PC-3 (cell line): ENCODE measurements around the gene ABLIM2. TPM values are rescaled to one million over a fixed set of nuclear protein-coding genes. Genes with fewer than 3 reads are reported as not detected.

ENCODE experiments used
- ATAC-seq: fragments of 200-7000 bp; cut with Tn5 transposase; 2 replicates; pipeline ENCODE4 v1.9.1; 2020; ENCODE audit warnings: mild to moderate bottlenecking, moderate library complexity
- BruUV-seq: library from RNA; stranded (reverse); fragments of 400-500 nt; replicated peaks from 2 replicates; lab custom pipeline; 2021; lab: Mats Ljungman, UMichigan
- CTCF ChIA-PET: fragments of 300-600 bp; sonication (Branson Sonifier 250); formaldehyde crosslinking; loops from one replicate; lab custom pipeline; 2022; ENCODE audit warnings: antibody characterized with exemption; lab: Charles Lee
- POLR2A ChIA-PET: fragments of 300-600 bp; sonication (Branson Sonifier 250); formaldehyde crosslinking; loops from one replicate; lab custom pipeline; 2022; ENCODE audit warnings: antibody characterized with exemption; ENCODE audit not compliant: unreplicated experiment; lab: Charles Lee
- DNase-seq: peaks from one replicate; pipeline ENCODE4 v3.0.0-alpha.2; 2015
- H2AFZ ChIP-seq: fragments of 300-600 bp; sonication (generic); 2 replicates; pipeline ENCODE4 v1.6.0; 2016; ENCODE audit warnings: antibody characterized with exemption, low read length
- H3F3A ChIP-seq: fragments of 300-600 bp; sonication (generic); one replicate; pipeline ENCODE4 v1.6.0; 2017; ENCODE audit warnings: antibody characterized with exemption, low read length, control low read depth, mild to moderate bottlenecking; ENCODE audit not compliant: unreplicated experiment
- H3K27ac ChIP-seq: fragments of 300-600 bp; sonication (generic); 2 replicates; pipeline ENCODE4 v1.5.1; 2016; ENCODE audit warnings: mild to moderate bottlenecking, low read length
- H3K27me3 ChIP-seq: fragments of 300-600 bp; sonication (generic); 2 replicates; pipeline ENCODE4 v1.6.1; 2016; ENCODE audit warnings: low read length, mixed read lengths
- H3K36me3 ChIP-seq: fragments of 300-600 bp; sonication (generic); 2 replicates; pipeline ENCODE4 v1.6.1; 2016; ENCODE audit warnings: low read depth, mixed run types, low read length, mixed read lengths
- H3K4me1 ChIP-seq: fragments of 300-600 bp; sonication (generic); 2 replicates; pipeline ENCODE4 v1.5.1; 2016; ENCODE audit warnings: low read length; ENCODE audit not compliant: insufficient read depth
- H3K4me2 ChIP-seq: fragments of 300-600 bp; sonication (generic); 2 replicates; pipeline ENCODE4 v1.6.0; 2016; ENCODE audit warnings: low read length
- H3K4me3 ChIP-seq: fragments of 300-600 bp; sonication (generic); 2 replicates; pipeline ENCODE4 v1.5.1; 2016; ENCODE audit warnings: mild to moderate bottlenecking, low read length, mixed read lengths
- H3K79me2 ChIP-seq: fragments of 300-600 bp; sonication (generic); 2 replicates; pipeline ENCODE4 v1.6.1; 2017; ENCODE audit warnings: low read length, mixed read lengths
- H3K9ac ChIP-seq: fragments of 300-600 bp; sonication (generic); 2 replicates; pipeline ENCODE4 v1.6.0; 2016; ENCODE audit warnings: mild to moderate bottlenecking, low read length
- H3K9me2 ChIP-seq: fragments of 300-600 bp; sonication (generic); replicated peaks from 2 replicates; pipeline ENCODE4 v1.6.1; 2016; ENCODE audit warnings: mixed run types, low read length, mixed read lengths
- H3K9me3 ChIP-seq: fragments of 300-600 bp; sonication (generic); 2 replicates; pipeline ENCODE4 v1.6.1; 2016; ENCODE audit warnings: low read length, mixed read lengths
- H4K20me1 ChIP-seq: fragments of 300-600 bp; sonication (generic); 2 replicates; pipeline ENCODE4 v1.6.1; 2016; ENCODE audit warnings: low read length, mixed read lengths
- EZH2 ChIP-seq: fragments of 300-600 bp; sonication (generic); IDR thresholded peaks from one replicate; pipeline ENCODE4 v1.6.1; 2017; ENCODE audit warnings: antibody characterized with exemption, mild to moderate bottlenecking, low read length; ENCODE audit not compliant: unreplicated experiment
- EZH2phosphoT487 ChIP-seq: fragments of 300-600 bp; sonication (generic); IDR thresholded peaks from 2 replicates; pipeline ENCODE4 v1.6.1; 2018; ENCODE audit warnings: mild to moderate bottlenecking, antibody characterized with exemption, low read length, borderline replicate concordance
- intact Hi-C: fragments of 100-400 bp; cut with micrococcal nuclease; formaldehyde crosslinking; loops from 2 replicates; pipeline ENCODE4 v1.9.0; 2023
- total RNA-seq: library from RNA; depleted of rRNA; stranded (reverse); fragments of >200 nt; gene quantifications from 2 replicates; pipeline ENCODE4 v1.2.3, GENCODE V29; 2014
- TF ChIP-seq, protein P1 (sequence below): fragments of 300-600 bp; sonication (generic); conservative IDR thresholded peaks from 2 replicates; pipeline ENCODE4 v1.5.1; 2017; ENCODE audit warnings: antibody characterized with exemption, low read depth, mild to moderate bottlenecking, low read length

The ABLIM2 gene
- total RNA-seq, 1 experiment from 2014 or later: 3.2 TPM

DNA sequence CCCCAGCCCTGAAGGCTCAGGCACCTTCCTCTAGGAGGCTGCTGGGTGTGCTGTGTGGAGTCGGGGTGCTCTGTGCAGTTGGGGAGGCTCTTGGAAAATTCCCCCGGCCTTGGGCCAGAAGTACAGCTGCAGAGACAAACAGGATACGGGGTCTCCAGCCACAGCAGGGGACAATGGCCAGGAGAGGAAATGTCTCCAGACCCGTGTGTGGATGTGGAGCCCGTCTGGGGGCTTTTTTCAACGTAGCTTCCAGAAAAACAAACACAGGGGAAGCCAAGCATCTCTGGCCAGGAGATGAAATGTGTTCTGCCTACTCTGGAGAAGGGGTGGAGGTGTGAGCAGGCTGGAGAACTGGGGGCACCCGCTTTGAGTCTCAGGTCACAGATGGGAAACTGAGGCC lies 36.8 kb upstream of the ABLIM2 start:
- DNase-seq: no peak
- CTCF ChIA-PET: interaction anchor here (2.7 kb wide), 1 partner anchor 19 kb away, joined by 21 read pairs; no protein-coding TSS in a partner anchor
- Histone ChIP-seq H3K27ac (no peak overlapping the region), H3K79me2 (peaks cover 13% of the 10 kb centered on the region), H3K27me3 (no peaks in the 10 kb centered on the region), H3K9me2 (no peaks in the 10 kb centered on the region), H3K36me3 (no peaks in the 10 kb centered on the region), H3F3A (no peaks in the 10 kb centered on the region), H3K4me2 (no peak overlapping the region), H4K20me1 (no peaks in the 10 kb centered on the region), H2AFZ (no peak overlapping the region), H3K9ac (no peak overlapping the region), H3K4me1 (peaks cover 27% of the 10 kb centered on the region), H3K9me3 (no peaks in the 10 kb centered on the region), H3K4me3 (no peak overlapping the region)
- TF ChIP-seq EZH2: no peak
- intact Hi-C loops: no loop called here
- BruUV-seq: no TSS peak
- POLR2A ChIA-PET: no interaction called here
- no peak for ATAC-seq

DNA sequence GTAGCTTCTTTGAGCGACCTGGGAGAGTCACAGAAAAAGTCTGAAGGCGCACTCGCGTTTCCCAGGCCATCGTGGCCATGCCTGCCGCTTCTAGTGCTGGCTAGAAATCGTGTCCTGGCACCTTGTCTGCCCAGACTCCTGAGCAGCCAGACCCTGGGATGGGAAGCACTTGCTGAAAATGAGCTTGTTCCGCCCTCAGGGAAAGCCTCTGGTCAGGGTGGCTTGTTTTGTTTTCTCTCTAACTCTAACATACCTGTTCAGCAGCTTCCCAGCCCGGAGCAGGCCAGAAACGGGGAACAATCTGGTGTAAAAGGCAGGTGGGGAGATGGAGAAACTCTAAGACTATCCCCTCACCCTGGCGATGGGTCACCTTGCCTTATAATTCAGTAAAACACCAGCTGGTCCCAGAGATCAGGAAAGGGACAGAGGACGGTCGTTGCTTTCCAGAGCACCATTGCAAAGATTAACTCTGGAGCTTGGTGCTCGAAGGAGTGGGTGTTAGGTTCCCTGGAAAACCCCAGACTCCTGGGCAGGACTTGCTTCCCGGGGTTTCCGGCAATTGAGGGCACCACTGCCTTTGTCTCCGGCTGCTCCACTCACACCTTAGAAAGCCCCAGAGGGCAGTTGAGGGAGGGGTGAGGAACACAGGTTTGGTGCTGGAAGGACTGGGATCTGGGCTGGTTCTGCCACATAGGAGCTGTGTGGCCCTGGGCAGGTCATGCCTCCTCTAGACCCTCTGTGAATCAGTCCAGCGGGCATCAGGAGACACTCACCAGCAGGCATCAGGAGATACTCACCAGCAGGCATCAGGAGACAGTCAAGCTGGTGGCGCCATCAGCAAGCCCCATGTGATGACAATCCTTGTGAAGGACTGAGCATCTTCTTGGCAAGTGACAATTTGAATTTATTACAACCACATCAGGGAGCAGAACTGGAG lies 36.0 kb upstream of the ABLIM2 start:
- ATAC-seq: no peak
- CTCF ChIA-PET: interaction anchor here (2.7 kb wide), 1 partner anchor 18 kb away, joined by 21 read pairs; no protein-coding TSS in a partner anchor
- TF ChIP-seq EZH2phosphoT487: no peak
- TF ChIP-seq EZH2: no peak
- TF ChIP-seq, protein P1, sequence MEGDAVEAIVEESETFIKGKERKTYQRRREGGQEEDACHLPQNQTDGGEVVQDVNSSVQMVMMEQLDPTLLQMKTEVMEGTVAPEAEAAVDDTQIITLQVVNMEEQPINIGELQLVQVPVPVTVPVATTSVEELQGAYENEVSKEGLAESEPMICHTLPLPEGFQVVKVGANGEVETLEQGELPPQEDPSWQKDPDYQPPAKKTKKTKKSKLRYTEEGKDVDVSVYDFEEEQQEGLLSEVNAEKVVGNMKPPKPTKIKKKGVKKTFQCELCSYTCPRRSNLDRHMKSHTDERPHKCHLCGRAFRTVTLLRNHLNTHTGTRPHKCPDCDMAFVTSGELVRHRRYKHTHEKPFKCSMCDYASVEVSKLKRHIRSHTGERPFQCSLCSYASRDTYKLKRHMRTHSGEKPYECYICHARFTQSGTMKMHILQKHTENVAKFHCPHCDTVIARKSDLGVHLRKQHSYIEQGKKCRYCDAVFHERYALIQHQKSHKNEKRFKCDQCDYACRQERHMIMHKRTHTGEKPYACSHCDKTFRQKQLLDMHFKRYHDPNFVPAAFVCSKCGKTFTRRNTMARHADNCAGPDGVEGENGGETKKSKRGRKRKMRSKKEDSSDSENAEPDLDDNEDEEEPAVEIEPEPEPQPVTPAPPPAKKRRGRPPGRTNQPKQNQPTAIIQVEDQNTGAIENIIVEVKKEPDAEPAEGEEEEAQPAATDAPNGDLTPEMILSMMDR: no peak
- no peaks in the 10 kb centered on the region for H3K27me3 ChIP-seq
- no peak overlapping the region for H3K9ac ChIP-seq
- 0 out of 2 replicates have a peak, but pooled peaks cover 4% of the 10 kb centered on the region for H3K79me2 ChIP-seq
- intact Hi-C loops: no loop called here
- no peak overlapping the region for H3K4me2 ChIP-seq
- H3K9me2 ChIP-seq: no peaks in the 10 kb centered on the region
- no peak overlapping the region for H2AFZ ChIP-seq
- H4K20me1 ChIP-seq: no peaks in the 10 kb centered on the region
- H3K4me3 ChIP-seq: no peak overlapping the region
- H3K4me1 ChIP-seq: peaks cover 22% of the 10 kb centered on the region
- no TSS peak for BruUV-seq
- no peaks in the 10 kb centered on the region for H3K9me3 ChIP-seq
- no peaks in the 10 kb centered on the region for H3F3A ChIP-seq
- H3K27ac ChIP-seq: no peak overlapping the region
- no peaks in the 10 kb centered on the region for H3K36me3 ChIP-seq
- DNase-seq: no peak
- POLR2A ChIA-PET: no interaction called here

DNA sequence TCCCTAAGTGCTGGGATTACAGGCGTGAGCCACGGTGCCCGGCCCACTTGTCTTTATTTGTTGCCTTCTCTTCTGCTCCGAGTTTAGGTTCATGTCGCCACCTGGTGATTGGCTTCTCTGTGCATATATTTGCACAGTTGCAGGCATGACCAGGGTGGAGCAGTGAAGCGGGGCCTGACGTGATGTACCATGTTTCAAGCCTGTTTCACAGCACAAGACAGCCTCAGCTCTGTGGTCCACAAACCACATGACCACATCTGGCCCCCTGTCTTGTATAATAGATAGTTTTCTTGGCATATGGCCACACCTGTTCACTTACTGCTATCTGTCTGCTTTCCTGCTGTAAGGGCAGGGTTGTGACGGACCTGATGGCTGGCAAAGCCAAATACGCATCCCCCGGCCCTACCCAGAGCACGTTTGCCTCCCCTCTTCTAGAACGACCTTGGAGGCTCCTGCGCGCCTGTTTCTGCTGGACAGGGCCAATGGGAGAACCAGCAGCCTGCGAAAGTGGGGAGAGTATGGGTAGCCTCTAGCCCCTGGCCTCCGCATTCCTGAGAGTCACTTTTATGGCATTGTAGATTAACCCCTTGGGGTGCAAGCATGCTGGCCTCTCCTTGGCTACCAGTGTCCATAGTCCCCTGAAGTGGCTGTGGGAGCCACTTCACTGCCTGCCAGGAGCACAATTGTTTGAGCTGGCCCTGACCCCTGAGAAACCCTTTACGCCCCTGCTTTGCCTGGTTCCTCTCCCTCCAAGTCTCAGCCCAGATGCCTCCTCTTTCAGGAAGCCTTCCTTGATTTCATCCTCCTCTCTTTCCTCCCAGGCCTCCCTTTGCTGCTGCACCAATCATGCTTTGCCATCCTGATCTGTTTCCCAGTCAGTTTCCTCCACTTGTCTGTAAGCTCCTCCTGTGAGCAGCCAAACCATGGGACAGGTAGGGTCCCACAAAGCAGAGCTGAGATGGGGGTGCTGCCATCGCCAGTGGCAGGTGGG lies 34.4 kb upstream of the ABLIM2 start:
- Histone ChIP-seq H3K4me2 (no peak overlapping the region), H3K4me3 (no peak overlapping the region), H3K9me3 (no peaks in the 10 kb centered on the region), H3K9me2 (no peaks in the 10 kb centered on the region), H3F3A (no peaks in the 10 kb centered on the region), H3K4me1 (peaks cover 27% of the 10 kb centered on the region), H3K27ac (no peak overlapping the region), H3K79me2 (no peaks in the 10 kb centered on the region), H2AFZ (no peak overlapping the region), H3K27me3 (no peaks in the 10 kb centered on the region), H3K9ac (no peak overlapping the region), H3K36me3 (no peaks in the 10 kb centered on the region), H4K20me1 (no peaks in the 10 kb centered on the region)
- ATAC-seq (peak; percentile 65), DNase-seq (peak; percentile 69)
- ChIA-PET POLR2A (no interaction called here), CTCF (interaction anchor here (2.0 to 2.7 kb wide), 1 partner anchor 16 kb away, joined by 18 to 21 read pairs; no protein-coding TSS in a partner anchor)
- TF ChIP-seq EZH2 (no peak), EZH2phosphoT487 (no peak)
- TF ChIP-seq, protein P1: peak; percentile 54
- intact Hi-C loops: loop anchor here (1.0 kb wide), 1 partner anchor 16 kb away; no protein-coding TSS in a partner anchor
- BruUV-seq: no TSS peak
